Measurements from ENCODE around the gene PTPA. TPM values are rescaled to one million over a fixed set of nuclear protein-coding genes. Genes with fewer than 3 reads are reported as not detected.

Gene PTPA
- total and polyA plus RNA-seq, 2 donors (not counting 3 experiments of a cell fraction or from before 2014, with no cell fraction given), result 97.7 to 121 TPM

DNA sequence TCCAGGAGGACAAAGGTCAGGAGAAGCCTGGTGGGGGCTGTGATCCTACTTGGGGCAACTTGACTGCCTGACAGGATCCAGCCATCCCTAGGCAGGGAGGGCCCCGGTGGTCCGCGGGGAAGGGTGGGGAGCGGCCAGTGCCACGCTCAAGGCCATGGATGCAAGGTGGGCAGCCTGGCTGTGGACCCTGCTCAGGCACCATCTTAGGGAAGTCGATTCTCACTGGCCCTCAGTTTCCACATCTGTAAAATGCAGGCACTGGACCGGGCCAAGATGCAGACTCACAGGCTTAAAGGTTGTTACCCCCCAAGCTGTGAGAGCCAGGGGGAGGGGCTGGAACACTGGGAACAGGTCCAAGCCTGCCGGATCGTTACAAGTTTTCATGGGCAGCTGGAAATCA lies 39.0 kb upstream of the PTPA start:
- intact Hi-C loops (cut with micrococcal nuclease), result no loop called here
- BruUV-seq (replicated peaks), result no TSS peak
- no peak overlapping the region for H3K9ac ChIP-seq (replicated peaks; ENCODE audit: extremely low read depth, insufficient read depth, low read length)
- no peaks in the 10 kb centered on the region for H3K9me3 ChIP-seq (replicated peaks; ENCODE audit: control insufficient read depth, insufficient read depth, low read length)
- CTCF ChIA-PET, result no interaction called here
- dilution Hi-C loops (cut with MboI; ENCODE audit: extremely low pct_ligation_motif_present, low sequenced_read_pairs), result no loop called here
- no peaks in the 10 kb centered on the region for H3K79me2 ChIP-seq (ENCODE audit: control insufficient read depth, insufficient read depth, low read length)
- FAIRE-seq, result no peak
- H3K4me3 ChIP-seq (replicated peaks in 1 of 3; ENCODE audit: insufficient read depth in 1 of 3, low read depth in 1 of 3, low read length in 3 of 3), result no peak overlapping the region
- no peak for DNase-seq (ENCODE audit: low read depth, low spot score)
- H3K9me1 ChIP-seq (replicated peaks; ENCODE audit: control insufficient read depth, extremely low read depth, insufficient read depth, low read length), result no peaks in the 10 kb centered on the region
- H3K4me1 ChIP-seq (ENCODE audit: control insufficient read depth, extremely low read depth, insufficient read depth, low read length), result no peaks in the 10 kb centered on the region
- H3K27ac ChIP-seq (ENCODE audit: insufficient read depth, low read depth, low read length), result no peak overlapping the region
- H3K36me3 ChIP-seq (ENCODE audit: control insufficient read depth in 2 of 2, extremely low read depth in 1 of 2, insufficient read depth in 2 of 2, low read length in 2 of 2), result peaks cover 0 to 19% of the 10 kb centered on the region in 2 experiments
- H2AFZ ChIP-seq (ENCODE audit: low read depth, low read length), result no peak overlapping the region
- TF ChIP-seq GATA2 (IDR thresholded peaks at IDR 0.05; ENCODE audit: insufficient read depth, insufficient read length, low read depth, low read length) (no peak), FOS (IDR thresholded peaks at IDR 0.05; ENCODE audit: borderline replicate concordance, insufficient read depth, low read length) (no peak), MYC (IDR thresholded peaks at IDR 0.05; ENCODE audit: low read depth, low read length) (no peak), JUN (IDR thresholded peaks at IDR 0.05; ENCODE audit: borderline replicate concordance, insufficient read depth, insufficient read length, low read depth) (no peak), EZH2 (IDR thresholded peaks at IDR 0.05; ENCODE audit: borderline replicate concordance, low read depth, low read length, severe bottlenecking) (no peak), POLR2A (IDR thresholded peaks at IDR 0.05; ENCODE audit: low read depth, low read length) (no peak), POLR2AphosphoS5 (IDR thresholded peaks at IDR 0.05; ENCODE audit: insufficient read depth, low read depth, low read length) (no peak)
- TF ChIP-seq, protein P1, sequence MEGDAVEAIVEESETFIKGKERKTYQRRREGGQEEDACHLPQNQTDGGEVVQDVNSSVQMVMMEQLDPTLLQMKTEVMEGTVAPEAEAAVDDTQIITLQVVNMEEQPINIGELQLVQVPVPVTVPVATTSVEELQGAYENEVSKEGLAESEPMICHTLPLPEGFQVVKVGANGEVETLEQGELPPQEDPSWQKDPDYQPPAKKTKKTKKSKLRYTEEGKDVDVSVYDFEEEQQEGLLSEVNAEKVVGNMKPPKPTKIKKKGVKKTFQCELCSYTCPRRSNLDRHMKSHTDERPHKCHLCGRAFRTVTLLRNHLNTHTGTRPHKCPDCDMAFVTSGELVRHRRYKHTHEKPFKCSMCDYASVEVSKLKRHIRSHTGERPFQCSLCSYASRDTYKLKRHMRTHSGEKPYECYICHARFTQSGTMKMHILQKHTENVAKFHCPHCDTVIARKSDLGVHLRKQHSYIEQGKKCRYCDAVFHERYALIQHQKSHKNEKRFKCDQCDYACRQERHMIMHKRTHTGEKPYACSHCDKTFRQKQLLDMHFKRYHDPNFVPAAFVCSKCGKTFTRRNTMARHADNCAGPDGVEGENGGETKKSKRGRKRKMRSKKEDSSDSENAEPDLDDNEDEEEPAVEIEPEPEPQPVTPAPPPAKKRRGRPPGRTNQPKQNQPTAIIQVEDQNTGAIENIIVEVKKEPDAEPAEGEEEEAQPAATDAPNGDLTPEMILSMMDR (IDR thresholded peaks at IDR 0.05; ENCODE audit: extremely low read depth in 1 of 2, insufficient read depth in 1 of 2, low read depth in 1 of 2, low read length in 2 of 2), result no peak
- TF ChIP-seq, protein P2, sequence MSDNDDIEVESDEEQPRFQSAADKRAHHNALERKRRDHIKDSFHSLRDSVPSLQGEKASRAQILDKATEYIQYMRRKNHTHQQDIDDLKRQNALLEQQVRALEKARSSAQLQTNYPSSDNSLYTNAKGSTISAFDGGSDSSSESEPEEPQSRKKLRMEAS (IDR thresholded peaks at IDR 0.05; ENCODE audit: insufficient read depth, insufficient read length), result no peak
- no peak overlapping the region for H3K4me2 ChIP-seq (ENCODE audit: insufficient read depth, low read length)
- H3K27me3 ChIP-seq (ENCODE audit: control insufficient read depth in 2 of 2, insufficient read depth in 2 of 2, low read length in 2 of 2), result no peaks in the 10 kb centered on the region
- POLR2A ChIA-PET, result no interaction called here
- H4K20me1 ChIP-seq (replicated peaks; ENCODE audit: control insufficient read depth, extremely low read depth, insufficient read depth, low read length), result no peaks in the 10 kb centered on the region

Data from endothelial cell of umbilical vein (primary cell).